Measurements from ENCODE around the gene MISP. TPM values are rescaled to one million over a fixed set of nuclear protein-coding genes. Genes with fewer than 3 reads are reported as not detected.
A peak's percentile ranks its signal among the peaks of the same experiment; 100 is the strongest.

MISP gene
- total and polyA plus RNA-seq, 10 of the 15 experiments (the other 5 are each of a cell fraction or from before 2014, with no cell fraction given): not detected

DNA sequence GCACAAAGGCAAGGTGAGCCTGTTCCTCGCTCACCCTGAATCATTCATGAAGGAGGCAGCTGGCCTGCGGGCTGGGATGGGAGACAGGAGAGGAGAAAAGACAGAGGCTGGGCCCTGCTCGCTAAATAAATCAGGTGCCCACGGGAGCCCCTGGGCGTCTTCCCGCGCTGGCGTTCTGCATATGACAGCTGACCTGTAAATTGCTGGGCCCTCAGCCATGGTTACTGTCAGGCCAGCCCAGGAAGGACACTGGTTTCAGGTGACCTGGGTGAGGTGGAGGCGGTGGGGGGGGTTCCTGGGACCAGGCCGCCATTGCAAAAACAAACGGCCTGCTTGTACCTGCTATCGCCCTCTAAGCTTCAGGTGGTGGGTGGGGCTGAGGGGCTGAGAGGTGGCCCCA is 42.9 kb downstream of the MISP start:
- H2AFZ ChIP-seq (ENCODE audit: control insufficient read depth, low read depth, low read length): no peak overlapping the region
- ChIA-PET POLR2A (interaction anchor here (0.7 kb wide), 1 partner anchor 108 kb away, joined by 6 read pairs; no protein-coding TSS in a partner anchor), RAD21 (ENCODE audit: unreplicated experiment) (no interaction called here), SMC1A (ENCODE audit: uncharacterized antibody, unreplicated experiment) (no interaction called here), CTCF (no interaction called here)
- in situ Hi-C loops (cut with MboI) (no loop called here), intact Hi-C loops (cut with micrococcal nuclease; ENCODE audit: unreplicated experiment) (no loop called here)
- no TSS peak for BruUV-seq (replicated peaks)
- H3K79me2 ChIP-seq (ENCODE audit: control insufficient read depth, insufficient read depth, low read length): peaks cover 12% of the 10 kb centered on the region
- peaks cover 2% of the 10 kb centered on the region for H4K20me1 ChIP-seq (ENCODE audit: control insufficient read depth, insufficient read depth)
- no peak overlapping the region for H3K27ac ChIP-seq (ENCODE audit: control insufficient read depth, insufficient read depth)
- H3K4me3 ChIP-seq: no peak overlapping the region
- no peaks in the 10 kb centered on the region for H3K4me1 ChIP-seq (ENCODE audit: control insufficient read depth, insufficient read depth, low read length)
- no peaks in the 10 kb centered on the region; a peak in 3 of 4 replicates for H3K36me3 ChIP-seq (ENCODE audit: control insufficient read depth in 2 of 2, insufficient read depth in 2 of 2, low read length in 1 of 2)
- H3K9ac ChIP-seq (ENCODE audit: control insufficient read depth, insufficient read depth, low read length): no peak overlapping the region
- H3K4me2 ChIP-seq (ENCODE audit: control insufficient read depth, insufficient read depth): no peak overlapping the region
- ATAC-seq (no peak), DNase-seq (ENCODE audit: low read depth, low spot score) (no peak), FAIRE-seq (no peak)
- H3K9me3 ChIP-seq (replicated peaks; ENCODE audit: control insufficient read depth, insufficient read depth, low read length): no peaks in the 10 kb centered on the region
- TF ChIP-seq, protein P1, sequence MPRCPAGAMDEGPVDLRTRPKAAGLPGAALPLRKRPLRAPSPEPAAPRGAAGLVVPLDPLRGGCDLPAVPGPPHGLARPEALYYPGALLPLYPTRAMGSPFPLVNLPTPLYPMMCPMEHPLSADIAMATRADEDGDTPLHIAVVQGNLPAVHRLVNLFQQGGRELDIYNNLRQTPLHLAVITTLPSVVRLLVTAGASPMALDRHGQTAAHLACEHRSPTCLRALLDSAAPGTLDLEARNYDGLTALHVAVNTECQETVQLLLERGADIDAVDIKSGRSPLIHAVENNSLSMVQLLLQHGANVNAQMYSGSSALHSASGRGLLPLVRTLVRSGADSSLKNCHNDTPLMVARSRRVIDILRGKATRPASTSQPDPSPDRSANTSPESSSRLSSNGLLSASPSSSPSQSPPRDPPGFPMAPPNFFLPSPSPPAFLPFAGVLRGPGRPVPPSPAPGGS (IDR thresholded peaks at IDR 0.05; ENCODE audit: borderline replicate concordance, insufficient read depth, low read depth, low read length, poor library complexity, severe bottlenecking): peak; percentile 76
- TF ChIP-seq NR2C1 (IDR thresholded peaks at IDR 0.05): no peak
- TF ChIP-seq SREBF1 (IDR thresholded peaks at IDR 0.05; ENCODE audit: low read length): no peak
- H3K27me3 ChIP-seq (replicated peaks in 1 of 2; ENCODE audit: control insufficient read depth in 2 of 2, insufficient read depth in 2 of 2, low read length in 1 of 2): no peaks in the 10 kb centered on the region; a peak in 1 of 4 replicates
- 94% methylated on average over 12 of the region's 12 CpGs for WGBS (ENCODE audit: insufficient coverage, insufficient replicate concordance, low lambda C conversion rate, missing lambda C conversion rate)

DNA sequence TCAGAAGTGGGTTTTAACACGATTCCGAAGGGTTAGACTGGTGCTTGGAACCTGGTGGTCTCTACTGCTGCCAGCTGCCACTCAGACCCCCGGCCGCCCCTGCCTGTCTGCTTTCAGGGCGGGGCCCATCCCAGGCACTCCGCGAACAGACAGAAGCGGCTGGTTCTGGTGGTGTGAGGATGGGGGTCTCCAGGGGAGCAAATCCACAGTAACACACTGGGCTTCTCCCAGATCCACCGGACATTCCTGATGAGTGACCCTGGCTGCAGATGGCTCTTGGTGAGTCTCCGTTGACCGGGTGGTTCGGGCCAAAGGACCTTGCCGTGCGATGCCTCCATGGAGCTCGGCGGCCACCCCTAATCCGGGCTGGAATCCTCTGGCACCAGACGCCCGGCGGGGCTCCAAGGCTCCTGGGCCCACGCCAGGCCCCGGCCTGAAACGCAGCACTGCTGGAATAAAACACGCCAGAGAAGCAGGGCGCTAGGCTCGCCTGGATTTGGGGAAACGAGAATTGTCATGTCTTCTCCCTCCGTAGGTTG is 44.2 kb downstream of the MISP start:
- ChIA-PET SMC1A (ENCODE audit: uncharacterized antibody, unreplicated experiment) (no interaction called here), POLR2A (no interaction called here), RAD21 (ENCODE audit: unreplicated experiment) (no interaction called here), CTCF (no interaction called here)
- no peak for TF ChIP-seq HDGF (IDR thresholded peaks at IDR 0.05)
- TF ChIP-seq, protein P1 (IDR thresholded peaks at IDR 0.05; ENCODE audit: borderline replicate concordance, insufficient read depth, low read depth, low read length, poor library complexity, severe bottlenecking): peak; percentile 54
- TF ChIP-seq IKZF1 (conservative IDR thresholded peaks at IDR 0.05): peak; percentile 27; the same call in 1 of the 2 replicates
- Histone ChIP-seq H3K4me1 (ENCODE audit: control insufficient read depth, insufficient read depth, low read length) (peaks cover under 1% of the 10 kb centered on the region; the same call in 1 of the 2 replicates), H3K27me3 (replicated peaks in 1 of 2; ENCODE audit: control insufficient read depth in 2 of 2, insufficient read depth in 2 of 2, low read length in 1 of 2) (no peaks in the 10 kb centered on the region), H3K27ac (ENCODE audit: control insufficient read depth, insufficient read depth) (no peak overlapping the region), H3K79me2 (ENCODE audit: control insufficient read depth, insufficient read depth, low read length) (peaks cover 25% of the 10 kb centered on the region), H3K36me3 (ENCODE audit: control insufficient read depth in 2 of 2, insufficient read depth in 2 of 2, low read length in 1 of 2) (peaks cover 6 to 8% of the 10 kb centered on the region in 2 experiments; a peak in 3 of 4 replicates), H3K9ac (ENCODE audit: control insufficient read depth, insufficient read depth, low read length) (no peak overlapping the region), H4K20me1 (ENCODE audit: control insufficient read depth, insufficient read depth) (peaks cover 13% of the 10 kb centered on the region), H2AFZ (ENCODE audit: control insufficient read depth, low read depth, low read length) (no peak overlapping the region), H3K4me3 (no peak overlapping the region), H3K4me2 (ENCODE audit: control insufficient read depth, insufficient read depth) (no peak overlapping the region), H3K9me3 (replicated peaks; ENCODE audit: control insufficient read depth, insufficient read depth, low read length) (no peaks in the 10 kb centered on the region)
- no peak for ATAC-seq
- intact Hi-C loops (cut with micrococcal nuclease; ENCODE audit: unreplicated experiment): no loop called here
- no peak for FAIRE-seq
- 95% methylated on average over 28 of the region's 28 CpGs for WGBS (ENCODE audit: insufficient coverage, insufficient replicate concordance, low lambda C conversion rate, missing lambda C conversion rate)
- no peak for DNase-seq (ENCODE audit: low read depth, low spot score)
- in situ Hi-C loops (cut with MboI): no loop called here
- BruUV-seq (replicated peaks): no TSS peak

Data from GM12878 (cell line).